ENCODE measurements around the gene BCL11A. TPM values are rescaled to one million over a fixed set of nuclear protein-coding genes. Genes with fewer than 3 reads are reported as not detected.

Gene BCL11A
- total RNA-seq, 1 donor from 2014 or later: 46.2 TPM

DNA sequence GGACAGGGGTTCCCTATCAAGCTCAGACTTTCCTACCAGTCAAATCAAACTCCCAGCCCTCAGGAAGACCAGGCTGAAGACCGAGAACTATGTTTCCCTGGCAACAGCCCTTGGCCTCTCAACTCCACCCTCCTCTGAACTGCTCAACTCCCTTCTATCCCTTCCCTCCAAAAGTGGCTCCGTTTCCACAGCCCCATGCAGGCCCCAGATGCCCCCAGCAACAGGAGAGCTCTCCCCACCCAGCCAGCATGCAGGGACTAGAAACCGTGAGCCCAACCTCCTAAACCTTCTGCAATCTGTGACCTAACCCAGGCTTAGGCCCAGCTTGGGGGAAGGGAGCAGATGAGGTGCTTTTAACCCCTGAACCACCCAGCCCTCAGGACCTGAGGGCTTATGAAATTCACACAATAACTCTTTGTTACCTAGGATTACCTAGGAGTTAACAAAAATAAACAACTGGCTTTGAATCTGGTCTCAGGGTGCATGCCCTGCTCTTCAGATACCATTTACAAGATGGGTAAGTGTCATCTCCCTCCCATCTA, 87.2 kb downstream of the BCL11A start:
- Mint-ChIP-seq H3K27ac (no peak overlapping the region), H3K4me3 (ENCODE audit: low read depth) (no peak overlapping the region), H3K9me3 (ENCODE audit: low read depth) (no peaks in the 10 kb centered on the region), H3K27me3 (no peaks in the 10 kb centered on the region), H3K36me3 (ENCODE audit: insufficient read depth) (peaks cover 22% of the 10 kb centered on the region), H3K4me1 (ENCODE audit: low read depth) (peaks cover 45% of the 10 kb centered on the region)
- TF ChIP-seq, protein P1, sequence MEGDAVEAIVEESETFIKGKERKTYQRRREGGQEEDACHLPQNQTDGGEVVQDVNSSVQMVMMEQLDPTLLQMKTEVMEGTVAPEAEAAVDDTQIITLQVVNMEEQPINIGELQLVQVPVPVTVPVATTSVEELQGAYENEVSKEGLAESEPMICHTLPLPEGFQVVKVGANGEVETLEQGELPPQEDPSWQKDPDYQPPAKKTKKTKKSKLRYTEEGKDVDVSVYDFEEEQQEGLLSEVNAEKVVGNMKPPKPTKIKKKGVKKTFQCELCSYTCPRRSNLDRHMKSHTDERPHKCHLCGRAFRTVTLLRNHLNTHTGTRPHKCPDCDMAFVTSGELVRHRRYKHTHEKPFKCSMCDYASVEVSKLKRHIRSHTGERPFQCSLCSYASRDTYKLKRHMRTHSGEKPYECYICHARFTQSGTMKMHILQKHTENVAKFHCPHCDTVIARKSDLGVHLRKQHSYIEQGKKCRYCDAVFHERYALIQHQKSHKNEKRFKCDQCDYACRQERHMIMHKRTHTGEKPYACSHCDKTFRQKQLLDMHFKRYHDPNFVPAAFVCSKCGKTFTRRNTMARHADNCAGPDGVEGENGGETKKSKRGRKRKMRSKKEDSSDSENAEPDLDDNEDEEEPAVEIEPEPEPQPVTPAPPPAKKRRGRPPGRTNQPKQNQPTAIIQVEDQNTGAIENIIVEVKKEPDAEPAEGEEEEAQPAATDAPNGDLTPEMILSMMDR (IDR thresholded peaks at IDR 0.05; ENCODE audit: unreplicated experiment): no peak
- DNase-seq (ENCODE audit: low spot score, unreplicated experiment): no peak

DNA sequence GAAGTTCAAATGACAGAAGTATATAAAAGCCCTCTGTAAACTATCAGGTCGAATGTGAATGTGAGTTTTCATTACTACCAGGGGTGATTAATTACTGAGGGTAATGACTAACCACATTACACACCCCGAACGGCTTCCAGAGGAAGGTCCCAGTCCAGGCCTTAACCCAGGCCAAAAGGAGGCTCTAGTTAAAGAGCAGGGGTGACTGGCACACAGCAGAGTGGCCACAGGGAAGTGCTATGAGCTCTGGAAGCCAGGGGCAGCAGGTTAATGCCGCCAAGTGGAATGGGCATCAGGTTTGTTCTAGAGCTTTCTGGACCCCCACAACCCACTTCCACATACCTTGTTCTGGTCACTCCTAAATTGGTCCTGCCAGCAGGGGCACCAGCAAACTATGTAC, 87.7 kb downstream of the BCL11A start:
- DNase-seq (ENCODE audit: low spot score, unreplicated experiment): no peak
- H3K4me1 Mint-ChIP-seq (ENCODE audit: low read depth): peaks cover 40% of the 10 kb centered on the region
- no peaks in the 10 kb centered on the region for H3K27me3 Mint-ChIP-seq
- H3K36me3 Mint-ChIP-seq (ENCODE audit: insufficient read depth): peaks cover 22% of the 10 kb centered on the region
- no peaks in the 10 kb centered on the region for H3K9me3 Mint-ChIP-seq (ENCODE audit: low read depth)
- H3K27ac Mint-ChIP-seq: no peak overlapping the region
- no peak overlapping the region for H3K4me3 Mint-ChIP-seq (ENCODE audit: low read depth)
- TF ChIP-seq, protein P1 (IDR thresholded peaks at IDR 0.05; ENCODE audit: unreplicated experiment): no peak

GRCh38 chr2:60463249-60463648, 90.2 kb downstream of the BCL11A start:
- TF ChIP-seq, protein P1 (IDR thresholded peaks at IDR 0.05; ENCODE audit: unreplicated experiment): no peak
- H3K9me3 Mint-ChIP-seq (ENCODE audit: low read depth): no peaks in the 10 kb centered on the region
- H3K4me1 Mint-ChIP-seq (ENCODE audit: low read depth): peaks cover 28% of the 10 kb centered on the region
- H3K27me3 Mint-ChIP-seq: no peaks in the 10 kb centered on the region
- no peak overlapping the region for H3K27ac Mint-ChIP-seq
- no peak for DNase-seq (ENCODE audit: low spot score, unreplicated experiment)
- no peak overlapping the region for H3K4me3 Mint-ChIP-seq (ENCODE audit: low read depth)
- peaks cover 30% of the 10 kb centered on the region for H3K36me3 Mint-ChIP-seq (ENCODE audit: insufficient read depth)

DNA sequence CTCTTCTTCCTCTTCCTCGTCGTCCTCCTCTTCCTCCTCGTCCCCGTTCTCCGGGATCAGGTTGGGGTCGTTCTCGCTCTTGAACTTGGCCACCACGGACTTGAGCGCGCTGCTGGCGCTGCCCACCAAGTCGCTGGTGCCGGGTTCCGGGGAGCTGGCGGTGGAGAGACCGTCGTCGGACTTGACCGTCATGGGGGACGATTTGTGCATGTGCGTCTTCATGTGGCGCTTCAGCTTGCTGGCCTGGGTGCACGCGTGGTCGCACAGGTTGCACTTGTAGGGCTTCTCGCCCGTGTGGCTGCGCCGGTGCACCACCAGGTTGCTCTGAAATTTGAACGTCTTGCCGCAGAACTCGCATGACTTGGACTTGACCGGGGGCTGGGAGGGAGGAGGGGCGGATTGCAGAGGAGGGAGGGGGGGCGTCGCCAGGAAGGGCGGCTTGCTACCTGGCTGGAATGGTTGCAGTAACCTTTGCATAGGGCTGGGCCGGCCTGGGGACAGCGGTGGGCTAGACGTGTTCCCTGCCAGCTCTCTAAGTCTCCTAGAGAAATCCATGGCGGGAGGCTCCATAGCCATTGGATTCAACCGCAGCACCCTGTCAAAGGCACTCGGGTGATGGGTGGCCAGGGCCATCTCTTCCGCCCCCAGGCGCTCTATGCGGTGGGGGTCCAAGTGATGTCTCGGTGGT, 91.9 kb downstream of the BCL11A start:
- Mint-ChIP-seq H3K27ac (peak overlapping the region; percentile 76), H3K4me1 (ENCODE audit: low read depth) (peaks cover 27% of the 10 kb centered on the region), H3K9me3 (ENCODE audit: low read depth) (no peaks in the 10 kb centered on the region), H3K36me3 (ENCODE audit: insufficient read depth) (peaks cover 26% of the 10 kb centered on the region), H3K27me3 (no peaks in the 10 kb centered on the region), H3K4me3 (ENCODE audit: low read depth) (no peak overlapping the region)
- TF ChIP-seq, protein P1 (IDR thresholded peaks at IDR 0.05; ENCODE audit: unreplicated experiment): no peak
- no peak for DNase-seq (ENCODE audit: low spot score, unreplicated experiment)

GRCh38 chr2:60460577-60461420, 92.7 kb downstream of the BCL11A start:
- DNase-seq (ENCODE audit: low spot score, unreplicated experiment): no peak
- TF ChIP-seq, protein P1 (IDR thresholded peaks at IDR 0.05; ENCODE audit: unreplicated experiment): no peak
- Mint-ChIP-seq H3K27me3 (no peaks in the 10 kb centered on the region), H3K36me3 (ENCODE audit: insufficient read depth) (peaks cover 28% of the 10 kb centered on the region), H3K27ac (no peak overlapping the region), H3K9me3 (ENCODE audit: low read depth) (peaks cover 4% of the 10 kb centered on the region), H3K4me1 (ENCODE audit: low read depth) (peaks cover 19% of the 10 kb centered on the region), H3K4me3 (ENCODE audit: low read depth) (no peak overlapping the region)

Measured in progenitor cell of endocrine pancreas (in vitro differentiated cells).